NCI-H1436 treated with DMSO at 0.1 percent for 48 hours (cell line): ENCODE results near the gene PDE3B.
"Not testable (repeated sequence)": the region's sequence is repeated elsewhere in the genome, so short reads cannot be mapped to it uniquely, and the experiment has no call there.

ENCODE experiments used
- DNase-seq: peaks from one replicate; lab custom pipeline; 2025; lab: John Stamatoyannopoulos, UW

The PDE3B gene

DNA sequence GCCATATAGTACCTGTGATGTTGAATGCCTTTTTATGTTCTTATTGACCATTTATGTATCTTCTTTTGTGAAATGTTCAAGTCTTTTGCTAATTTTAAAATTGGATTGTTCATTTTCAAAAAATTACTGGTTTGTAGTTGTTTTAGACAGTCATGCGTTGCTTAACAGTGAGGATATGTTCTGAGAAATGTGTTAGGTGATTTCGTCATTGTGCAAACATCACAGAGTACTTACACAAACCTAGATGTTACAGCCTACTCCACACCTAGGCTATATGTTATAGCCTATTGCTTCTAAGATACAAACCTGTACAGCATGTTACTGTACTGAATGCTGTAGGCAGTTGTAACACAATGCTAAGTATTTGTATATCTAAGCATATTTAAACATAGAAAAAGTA is 32.5 kb downstream of the PDE3B start:
- DNase-seq: no peak

DNA sequence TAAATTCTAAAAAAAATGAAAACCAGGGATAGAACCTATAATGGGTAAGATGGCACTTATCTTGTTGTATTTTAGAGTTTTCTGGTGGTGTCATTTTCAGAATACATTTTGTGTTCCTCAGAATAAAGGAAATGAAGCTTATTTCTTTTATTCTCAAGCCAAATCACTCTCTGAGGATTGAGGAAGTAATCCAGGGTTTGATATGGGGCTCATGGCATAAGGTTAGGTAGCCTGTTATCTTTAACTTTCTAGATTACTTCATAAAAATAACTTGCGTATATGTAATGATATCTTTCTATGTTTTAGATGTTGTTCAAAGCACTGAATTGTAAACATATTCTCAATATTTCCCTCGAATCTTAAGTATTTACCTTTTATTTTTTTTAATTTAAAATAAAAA is 33.5 kb downstream of the PDE3B start:
- no peak for DNase-seq

DNA sequence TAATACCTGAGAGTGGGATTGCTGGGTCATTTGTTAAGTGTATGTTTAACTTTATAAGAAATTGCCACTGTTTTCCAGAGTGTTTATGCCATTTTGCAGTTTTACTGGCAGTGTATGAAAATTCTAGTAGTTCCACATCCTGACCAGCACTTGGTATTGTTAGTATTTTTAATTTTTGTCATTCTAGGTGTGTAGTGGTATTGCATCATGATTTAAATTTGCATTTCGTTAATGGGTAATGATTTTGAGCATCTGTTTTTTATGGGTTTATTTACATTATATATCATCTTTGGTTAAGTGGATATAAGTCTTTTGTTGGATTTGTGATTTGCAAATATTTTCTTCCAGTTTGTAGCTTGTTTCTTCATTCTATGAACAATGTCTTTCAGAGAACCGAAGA is 34.7 kb downstream of the PDE3B start:
- DNase-seq: no peak

DNA sequence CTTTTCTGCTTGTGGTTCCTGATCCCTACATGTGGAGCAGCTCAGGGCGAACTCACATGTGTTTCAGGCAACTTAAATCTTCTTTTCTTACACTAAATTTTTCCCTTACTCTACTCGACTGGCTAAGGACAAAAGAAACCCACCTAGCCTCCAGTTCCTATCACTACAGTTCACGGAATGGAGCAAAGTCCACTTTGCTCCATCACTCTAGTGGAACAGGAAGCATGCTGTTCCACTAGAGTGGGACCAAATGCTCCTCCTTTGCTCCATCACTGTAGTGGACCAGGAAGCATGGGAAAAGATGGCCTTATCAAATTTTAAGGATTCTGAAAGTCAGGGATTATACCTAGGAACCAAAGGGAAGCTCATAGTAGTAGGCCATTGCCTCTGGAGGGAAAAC is 36.1 kb downstream of the PDE3B start:
- DNase-seq: no peak

DNA sequence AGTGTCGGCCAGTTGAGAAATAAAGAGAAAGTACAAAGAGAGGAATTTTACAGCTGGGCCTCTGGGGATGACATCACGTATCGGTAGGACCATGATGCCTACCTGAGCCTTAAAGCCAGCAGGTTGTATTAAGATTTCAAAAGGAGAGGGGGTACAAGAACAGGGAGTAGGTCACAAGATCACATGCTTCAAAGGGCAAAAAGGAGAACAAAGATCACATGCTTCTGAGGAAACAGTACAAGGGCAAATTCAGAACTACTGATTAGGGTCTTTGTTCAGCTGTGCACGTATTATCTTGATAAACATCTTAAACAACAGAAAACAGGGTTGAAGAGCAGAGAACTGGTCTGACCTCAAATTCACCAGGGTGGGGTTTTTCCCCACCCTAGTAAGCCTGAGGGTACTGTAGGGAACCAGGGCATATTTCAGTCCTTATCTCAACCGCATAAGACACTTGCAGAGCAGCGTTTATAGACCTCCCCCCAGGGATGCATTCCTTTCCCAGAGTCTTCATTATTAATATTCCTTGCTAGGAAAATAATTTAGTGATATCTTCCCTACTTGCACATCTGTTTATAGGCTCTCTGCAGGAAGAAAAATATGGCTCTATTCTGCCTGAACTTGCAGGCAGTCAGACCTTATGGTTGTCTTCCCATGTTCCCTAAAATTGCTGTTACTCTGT is 40.8 kb downstream of the PDE3B start:
- not testable (repeated sequence) for DNase-seq

DNA sequence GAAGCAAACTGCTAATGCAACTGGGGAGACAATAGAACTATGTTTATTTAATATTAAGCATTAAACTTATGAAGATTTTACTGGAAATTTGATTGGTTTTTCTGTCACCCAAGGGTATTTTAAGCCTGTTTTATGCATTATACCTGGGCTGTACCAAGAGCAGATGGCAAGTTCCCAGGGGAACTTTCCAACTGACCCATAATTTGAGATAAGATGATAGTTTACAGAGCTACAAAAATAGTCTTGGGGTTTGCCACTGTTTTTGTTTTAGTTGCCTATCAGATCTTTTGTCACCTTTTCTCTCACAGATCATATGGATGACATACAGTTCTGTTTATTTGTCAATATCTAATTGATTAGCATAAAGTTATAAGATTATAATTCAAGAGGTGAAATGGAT is 43.9 kb downstream of the PDE3B start:
- no peak for DNase-seq

DNA sequence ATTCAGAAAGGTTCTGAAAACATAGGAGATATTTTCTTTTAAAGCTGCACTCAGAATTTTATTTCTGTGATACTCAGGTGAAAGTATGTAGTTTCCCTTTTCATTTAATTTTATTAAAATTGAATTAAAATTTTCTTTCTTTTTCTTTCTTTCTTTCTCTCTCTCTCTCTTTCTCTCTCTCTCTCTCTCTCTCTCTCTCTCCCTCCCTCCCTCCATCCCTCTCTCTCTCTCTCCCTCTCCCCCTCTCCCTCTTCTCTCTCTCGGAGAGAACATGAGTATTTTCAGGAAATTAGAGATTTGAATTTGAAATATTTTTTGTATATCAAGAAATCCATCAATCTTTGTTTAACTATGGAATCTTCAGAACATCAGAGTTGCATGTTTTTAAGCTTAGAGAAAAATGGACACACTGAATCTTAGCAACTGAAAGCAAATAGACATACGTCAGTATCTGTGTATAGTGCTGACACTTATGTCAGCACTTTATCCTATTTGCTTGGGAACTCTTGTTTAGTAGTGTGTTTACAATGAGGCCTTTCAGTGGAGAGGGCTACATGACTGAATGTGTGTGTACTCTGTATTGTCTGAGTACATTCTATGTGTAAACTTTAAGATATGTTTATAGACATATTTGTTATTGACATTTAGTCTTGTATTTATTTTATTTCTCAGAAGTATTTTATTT is 44.5 kb downstream of the PDE3B start:
- peak; percentile 33 for DNase-seq

DNA sequence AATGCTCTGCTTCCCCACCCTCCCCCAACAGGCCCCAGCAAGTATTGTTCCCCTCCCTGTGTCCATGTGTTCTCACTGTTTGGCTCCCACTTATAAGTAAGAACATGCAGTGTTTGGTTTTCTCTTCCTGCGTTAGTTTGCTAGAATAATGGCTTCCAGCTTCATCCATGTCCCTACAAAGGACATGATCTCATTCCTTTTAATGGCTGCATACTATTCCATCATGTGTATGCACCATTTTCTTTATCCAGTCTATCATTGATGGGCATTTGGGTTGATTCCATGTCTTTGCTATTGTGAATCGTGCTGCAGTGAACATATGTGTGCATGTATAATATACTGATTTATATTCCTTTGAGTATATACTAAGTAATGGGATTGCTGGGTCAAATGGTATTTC is 52.1 kb downstream of the PDE3B start:
- not testable (repeated sequence) for DNase-seq

DNA sequence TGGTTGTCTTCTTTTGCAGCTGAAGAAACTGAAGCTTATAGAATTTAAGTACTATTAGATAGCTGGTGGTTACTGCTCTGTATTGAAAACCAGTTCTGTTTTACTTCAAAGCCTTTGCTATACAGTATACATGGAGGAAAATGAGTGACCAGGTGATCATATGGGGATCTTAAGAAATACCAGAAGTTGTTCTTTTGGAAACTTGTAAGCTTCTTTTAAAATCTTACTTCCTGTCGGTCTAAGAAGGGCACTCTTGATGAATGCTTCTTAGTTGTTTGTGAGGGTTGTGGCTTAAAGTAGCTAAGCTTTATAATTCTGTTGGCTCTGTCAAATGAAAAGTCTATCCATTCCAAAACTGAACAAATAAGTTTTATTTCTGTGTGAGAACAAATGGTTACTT is 55.2 kb downstream of the PDE3B start:
- DNase-seq: no peak

DNA sequence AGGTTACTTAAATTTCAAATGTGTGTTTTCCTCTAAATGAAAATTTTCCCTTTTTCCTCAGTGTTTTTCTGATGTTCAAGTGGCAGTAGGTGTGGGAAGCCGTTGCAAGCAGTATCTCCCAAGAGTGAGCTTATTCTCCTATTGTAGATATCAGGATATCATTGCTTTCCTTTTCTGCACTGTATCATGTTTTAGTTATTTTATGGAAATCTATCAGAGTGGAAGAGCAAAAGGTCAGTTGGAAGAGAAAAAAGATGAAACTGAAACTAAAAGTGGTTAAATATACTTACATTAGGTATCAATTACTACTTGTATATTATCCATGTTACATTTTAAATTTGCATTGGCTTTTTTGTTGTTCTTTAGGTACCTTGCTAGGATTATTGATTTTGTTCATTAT is 57.0 kb downstream of the PDE3B start:
- DNase-seq: no peak

DNA sequence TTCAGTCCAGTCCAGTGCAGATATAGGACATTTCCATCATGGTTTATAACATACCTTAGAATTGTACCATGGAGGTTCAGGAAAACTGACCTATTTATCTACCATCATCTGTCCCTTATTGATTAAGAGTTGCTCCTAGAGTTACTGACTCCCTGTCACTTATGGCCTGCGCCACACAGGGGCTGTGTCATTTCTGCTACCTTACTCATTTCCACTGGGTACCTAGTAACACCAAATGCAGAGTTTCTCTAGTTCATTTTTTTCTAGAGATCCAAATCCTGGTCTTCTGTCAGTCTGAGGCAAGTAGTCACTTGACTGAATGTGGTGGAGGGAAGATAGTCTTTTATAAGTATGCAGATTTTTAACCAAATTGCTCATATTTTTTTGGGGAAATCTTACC is 59.2 kb downstream of the PDE3B start:
- DNase-seq: no peak

DNA sequence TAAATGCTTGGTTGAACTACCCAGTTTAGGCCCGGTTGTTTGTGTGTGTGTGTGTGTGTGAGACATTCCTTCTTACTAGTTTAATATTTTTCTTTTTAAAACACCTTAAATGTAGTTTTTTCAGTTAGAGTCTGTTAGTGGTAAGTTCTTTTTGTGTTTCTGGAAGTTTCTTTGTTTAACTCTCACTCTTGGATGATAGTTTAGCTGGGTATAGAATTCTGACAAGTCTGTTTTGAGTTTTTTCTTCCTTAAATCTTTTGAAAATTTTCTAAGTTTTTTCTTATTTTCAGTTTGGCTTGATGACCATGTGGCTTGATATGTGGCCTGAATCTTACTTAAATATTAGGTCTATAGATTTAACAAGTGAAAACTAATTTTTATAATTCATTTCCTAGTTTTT is 60.1 kb downstream of the PDE3B start:
- no peak for DNase-seq

DNA sequence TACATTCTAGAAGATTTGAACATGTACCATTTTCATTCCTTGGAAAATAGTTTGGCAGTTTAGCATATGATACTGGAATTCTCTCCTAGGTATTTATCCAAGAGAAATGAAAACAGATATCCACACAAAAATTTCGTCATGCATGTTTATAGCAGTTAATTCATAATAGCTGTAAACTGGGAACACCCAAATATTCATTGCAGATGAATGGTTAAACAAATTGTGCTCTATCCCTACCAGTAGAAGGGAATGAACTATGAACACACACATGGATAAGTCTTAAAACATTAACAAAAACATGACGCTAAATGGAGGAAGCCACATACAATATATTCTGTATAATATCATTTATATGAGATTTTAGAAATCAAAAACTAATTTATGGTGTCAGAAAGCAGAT is 61.5 kb downstream of the PDE3B start:
- no peak for DNase-seq

DNA sequence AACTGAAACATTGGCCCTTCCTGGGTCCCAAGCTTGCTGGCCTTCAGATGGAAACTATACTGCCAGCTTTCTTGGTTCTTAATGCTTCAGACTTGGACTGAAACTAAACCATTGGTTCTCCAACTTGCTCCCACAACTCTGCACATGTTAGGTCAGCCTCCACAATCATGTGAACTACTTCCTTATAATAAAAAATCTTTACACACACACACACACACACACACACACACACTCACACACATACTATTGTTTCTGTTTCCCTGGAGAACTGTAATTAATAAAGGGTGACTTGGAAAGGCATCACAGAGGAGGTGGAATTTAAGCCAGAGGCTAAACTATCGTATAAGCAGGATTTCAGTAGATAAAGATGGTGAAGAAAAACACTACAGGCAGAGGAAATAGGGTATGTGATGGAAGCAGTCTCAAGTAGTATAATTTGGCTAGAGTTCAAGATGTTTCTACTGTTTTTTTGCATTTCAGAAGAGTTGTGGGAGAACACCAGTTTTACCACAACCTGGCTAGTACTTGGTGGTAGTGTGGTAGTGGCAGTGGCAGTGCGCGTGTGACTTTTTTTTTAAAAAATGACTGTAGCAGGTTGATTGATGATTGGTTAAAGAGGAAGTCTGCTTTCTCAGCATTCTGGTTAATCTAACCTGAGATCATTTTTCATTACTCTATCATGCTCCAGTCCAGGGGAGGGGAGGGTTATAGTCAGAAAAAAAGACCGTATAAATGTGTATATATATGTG is 70.1 kb downstream of the PDE3B start:
- DNase-seq: no peak

DNA sequence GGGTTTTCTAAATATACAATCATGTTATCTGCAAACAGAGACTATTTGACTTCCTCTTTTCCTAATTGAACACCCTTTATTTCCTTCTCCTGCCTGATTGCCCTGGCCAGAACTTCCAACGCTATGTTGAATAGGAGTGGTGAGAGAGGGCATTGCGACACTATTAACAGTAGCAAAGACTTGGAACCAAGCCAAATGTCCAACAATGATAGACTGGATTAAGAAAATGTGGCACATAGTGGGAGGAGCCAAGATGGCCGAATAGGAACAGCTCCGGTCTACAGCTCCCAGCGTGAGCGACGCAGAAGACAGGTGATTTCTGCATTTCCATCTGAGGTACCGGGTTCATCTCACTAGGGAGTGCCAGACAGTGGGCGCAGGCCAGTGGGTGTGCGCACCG is 72.1 kb downstream of the PDE3B start:
- not testable (repeated sequence) for DNase-seq

DNA sequence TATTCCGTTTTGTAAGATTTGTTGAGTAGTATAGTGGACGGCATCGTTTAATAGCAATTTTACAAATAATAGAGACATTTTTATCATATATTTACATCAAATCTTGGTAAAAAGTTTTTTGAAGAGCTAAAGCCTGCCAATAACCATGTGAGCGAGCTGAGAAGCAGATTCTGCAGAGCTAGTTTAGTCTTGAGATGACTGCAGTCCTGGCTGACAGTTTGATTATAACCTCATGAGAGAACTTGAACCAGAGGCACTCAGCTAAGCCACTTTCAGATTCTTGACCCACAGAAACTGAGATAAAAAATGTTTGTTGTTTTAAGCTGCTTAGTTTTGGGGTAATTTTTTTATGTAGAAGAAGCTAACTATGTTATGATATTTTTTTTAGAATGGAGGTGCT is 78.9 kb downstream of the PDE3B start:
- no peak for DNase-seq

DNA sequence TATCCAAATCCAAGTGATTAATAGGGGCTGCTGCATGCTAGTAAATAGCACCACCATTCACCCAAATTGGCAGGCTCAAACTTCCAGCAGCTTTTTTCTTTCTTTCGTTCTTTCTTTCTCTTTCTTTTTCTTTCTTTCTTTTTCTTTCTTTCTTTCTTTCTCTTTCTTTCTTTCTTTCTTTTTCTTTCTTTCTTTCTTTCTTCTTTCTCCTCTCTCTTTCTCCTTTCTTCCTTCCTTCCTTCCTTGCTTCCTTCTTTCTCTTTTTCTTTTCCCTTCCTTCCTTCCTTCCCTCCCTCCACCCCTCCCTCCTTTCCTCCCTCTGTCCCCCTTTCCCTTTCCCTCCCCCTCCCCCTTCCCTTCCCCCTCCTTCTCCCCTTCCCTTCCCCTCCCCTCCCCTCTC is 81.5 kb downstream of the PDE3B start:
- no peak for DNase-seq

DNA sequence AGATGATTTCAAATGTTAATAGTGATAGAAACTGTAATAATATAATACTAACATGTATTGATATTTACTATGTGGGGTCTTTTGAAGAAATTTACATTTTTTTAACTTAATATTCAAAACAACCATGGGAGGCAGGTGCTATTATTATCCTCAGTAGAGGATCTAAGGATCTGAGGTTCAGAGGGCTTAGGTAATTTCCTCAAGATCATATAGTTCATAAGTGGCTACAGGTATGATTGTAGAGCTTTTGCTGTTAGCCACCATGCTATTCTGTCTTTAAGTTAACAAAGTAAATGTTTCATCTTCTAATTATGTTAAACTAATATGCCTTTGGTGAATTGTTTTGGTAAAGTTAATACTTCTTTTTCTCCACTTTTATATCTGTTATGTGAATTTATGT is 83.6 kb downstream of the PDE3B start:
- DNase-seq: no peak

DNA sequence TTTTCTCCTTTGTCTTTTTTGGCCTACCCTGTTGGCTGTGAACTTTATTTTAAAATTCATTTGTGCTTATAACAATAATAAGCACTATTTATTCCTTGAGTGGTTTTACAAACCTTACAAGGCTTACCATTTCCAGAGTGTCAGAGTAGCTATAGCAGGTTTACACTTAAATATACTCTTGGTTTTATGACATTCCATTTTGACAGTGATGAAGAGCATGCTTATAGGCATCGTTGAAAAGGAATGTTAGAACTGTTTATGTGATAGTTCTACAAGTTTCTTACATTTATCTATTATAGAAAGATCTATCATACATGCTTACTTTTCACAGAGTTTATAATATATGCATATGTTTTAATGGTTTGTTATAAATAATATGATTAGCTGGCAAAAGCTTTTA is 84.1 kb downstream of the PDE3B start:
- DNase-seq: no peak

DNA sequence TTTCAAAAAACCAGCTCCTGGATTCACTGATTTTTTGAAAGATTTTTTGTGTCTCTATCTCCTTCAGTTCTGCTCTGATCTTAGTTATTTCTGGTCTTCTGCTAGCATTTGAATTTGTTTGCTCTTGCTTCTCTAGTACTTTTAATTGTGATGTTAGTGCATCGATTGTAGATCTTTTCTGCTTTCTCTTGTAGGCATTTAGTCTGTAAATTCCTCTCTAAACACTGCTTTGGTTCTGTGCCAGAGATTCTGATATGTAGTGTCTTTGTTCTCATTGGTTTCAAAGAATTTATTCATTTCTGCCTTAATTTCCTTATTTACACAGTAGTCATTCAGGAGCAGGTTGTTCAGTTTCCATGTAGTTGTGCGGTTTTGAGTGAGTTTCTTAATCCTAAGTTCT is 96.9 kb downstream of the PDE3B start:
- not testable (repeated sequence) for DNase-seq

DNA sequence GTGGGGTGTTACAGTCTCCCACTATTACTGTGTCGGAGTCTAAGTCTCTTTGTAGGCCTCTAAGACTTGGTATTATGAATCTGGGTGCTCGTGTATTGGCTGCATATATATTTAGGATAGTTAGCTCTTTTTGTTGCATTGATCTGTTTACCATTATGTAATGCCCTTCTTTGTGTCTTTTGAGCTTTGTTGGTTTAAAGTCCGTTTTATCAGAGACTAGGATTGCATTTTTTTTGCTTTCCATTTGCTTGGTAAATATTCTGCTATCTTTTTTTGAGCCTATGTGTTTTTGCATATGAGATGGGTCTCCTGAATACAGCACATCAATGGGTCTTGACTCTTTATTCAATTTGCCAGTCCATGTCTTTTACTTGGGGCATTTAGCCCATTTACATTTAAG is 97.6 kb downstream of the PDE3B start:
- DNase-seq: no peak

DNA sequence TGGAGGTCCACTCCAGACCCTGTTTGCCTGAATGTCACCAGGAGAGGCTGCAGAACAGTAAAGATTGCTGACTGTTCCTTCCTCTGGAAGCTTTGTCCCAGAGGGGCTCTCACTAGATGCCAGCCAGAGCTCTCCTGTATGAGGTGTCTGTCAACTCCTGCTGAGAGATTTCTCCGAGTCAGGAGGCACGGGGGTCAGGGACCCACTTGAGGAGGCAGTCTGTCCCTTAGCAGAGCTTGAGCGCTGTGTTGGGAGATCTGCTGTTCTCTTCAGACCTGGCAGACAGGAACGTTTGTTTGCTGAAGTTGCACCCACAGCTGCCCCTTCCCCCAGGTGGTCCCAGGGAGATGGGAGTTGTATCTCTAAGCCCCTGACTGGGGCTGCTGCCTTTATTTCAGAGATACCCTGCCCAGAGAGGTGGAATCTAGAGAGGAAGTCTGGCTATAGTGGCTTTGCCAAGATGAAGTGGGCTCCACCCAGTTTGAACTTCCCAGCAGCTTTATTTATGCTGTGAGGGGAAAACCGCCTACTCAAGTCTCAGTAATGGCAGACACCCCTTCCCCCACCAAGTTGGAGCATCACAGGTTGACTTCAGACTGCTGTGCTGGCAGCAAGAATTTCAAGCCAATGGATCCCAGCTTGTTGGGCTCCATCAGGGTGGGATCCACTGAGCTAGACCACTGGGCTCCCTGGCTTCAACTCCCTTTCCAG is 99.4 kb downstream of the PDE3B start:
- no peak for DNase-seq

DNA sequence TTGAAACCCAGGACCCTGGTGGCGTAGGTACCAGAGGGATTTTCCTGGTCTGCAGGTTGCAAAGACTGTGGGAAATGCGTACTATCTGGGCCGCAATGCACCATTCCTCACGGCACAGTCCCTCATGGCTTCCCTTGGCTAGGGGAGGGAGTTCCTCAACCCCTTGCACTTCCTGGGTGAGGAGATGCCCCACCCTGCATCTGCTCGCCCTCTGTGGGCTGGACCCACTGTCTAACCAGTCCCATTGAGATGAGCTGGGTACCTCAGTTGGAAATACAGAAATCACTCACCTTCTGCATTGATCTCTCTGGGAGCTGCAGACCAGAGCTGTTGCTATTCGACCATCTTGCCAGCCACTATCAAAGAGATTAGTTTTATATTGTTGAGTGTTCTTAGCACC is 100.1 kb downstream of the PDE3B start:
- DNase-seq: not testable (repeated sequence)
